GM21529 (cell line): ENCODE data around the gene LRP6.
A peak's percentile ranks its signal among the peaks of the same experiment; 100 is the strongest.

Experiments
- ATAC-seq: cut with Tn5 transposase; IDR thresholded peaks from one replicate; pipeline ENCODE4 v1.9.1; 2021; ENCODE audit not compliant: unreplicated experiment

The LRP6 gene

DNA sequence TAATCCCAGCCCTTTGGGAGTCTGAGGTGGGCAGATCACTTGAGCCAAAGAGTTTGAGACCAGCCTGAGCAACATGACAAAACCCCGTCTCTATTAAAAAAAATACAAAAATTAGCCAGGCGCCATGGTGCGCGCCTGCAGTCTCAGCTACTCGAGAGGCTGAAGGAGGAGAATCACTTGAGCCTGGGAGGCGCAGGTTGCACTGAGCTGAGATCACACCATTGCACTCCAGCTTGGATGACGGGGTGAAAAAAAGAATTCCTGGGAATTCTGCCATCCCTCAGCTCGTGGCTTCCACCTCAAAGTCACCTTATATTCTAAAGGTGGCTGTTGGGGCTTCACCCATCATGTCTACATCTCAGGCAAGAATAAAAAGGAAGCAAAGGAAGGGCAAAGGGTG, 183.2 kb downstream of the LRP6 start:
- ATAC-seq, result no peak

DNA sequence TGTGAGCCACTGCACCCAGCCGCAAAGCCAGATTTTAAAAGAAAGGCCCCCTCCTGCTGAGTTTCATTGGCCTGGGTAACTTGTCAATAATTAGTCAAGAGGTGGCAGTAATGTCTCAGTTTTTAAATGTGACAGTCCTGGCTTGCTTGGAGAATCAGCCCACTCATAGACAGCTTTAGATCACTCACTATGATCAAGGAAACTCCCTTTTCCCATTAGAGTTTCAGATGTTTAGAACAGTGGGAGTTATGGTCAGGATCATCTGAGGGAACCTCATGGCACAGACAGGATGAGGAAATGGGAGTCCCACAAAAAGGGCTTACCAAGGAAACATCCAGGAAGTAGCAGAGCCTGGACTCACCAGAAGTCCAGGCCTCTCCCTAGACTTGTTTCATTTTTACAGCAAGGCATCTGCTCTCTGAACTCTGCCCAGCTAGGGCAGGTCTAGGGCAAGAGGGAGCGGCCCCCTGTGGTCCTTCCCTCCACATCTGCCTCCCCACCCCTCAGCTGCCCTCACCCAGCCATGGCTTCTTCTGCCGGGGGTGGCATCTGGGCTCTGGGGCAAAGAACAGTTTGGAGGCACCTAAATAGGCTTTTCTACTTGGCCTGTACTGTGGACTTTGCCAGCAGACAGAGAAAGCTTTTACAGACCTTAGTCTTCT, 184.9 kb downstream of the LRP6 start:
- peak; percentile 67 for ATAC-seq

DNA sequence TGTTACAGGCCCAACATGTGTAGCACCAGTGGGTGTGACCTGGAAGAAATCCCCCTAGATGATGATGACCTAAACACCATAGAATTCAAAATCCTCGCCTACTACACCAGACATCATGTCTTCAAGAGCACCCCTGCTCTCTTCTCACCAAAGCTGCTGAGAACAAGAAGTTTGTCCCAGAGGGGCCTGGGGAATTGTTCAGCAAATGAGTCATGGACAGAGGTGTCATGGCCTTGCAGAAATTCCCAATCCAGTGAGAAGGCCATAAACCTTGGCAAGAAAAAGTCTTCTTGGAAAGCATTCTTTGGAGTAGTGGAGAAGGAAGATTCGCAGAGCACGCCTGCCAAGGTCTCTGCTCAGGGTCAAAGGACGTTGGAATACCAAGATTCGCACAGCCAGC, 187.6 kb downstream of the LRP6 start:
- ATAC-seq, result no peak

DNA sequence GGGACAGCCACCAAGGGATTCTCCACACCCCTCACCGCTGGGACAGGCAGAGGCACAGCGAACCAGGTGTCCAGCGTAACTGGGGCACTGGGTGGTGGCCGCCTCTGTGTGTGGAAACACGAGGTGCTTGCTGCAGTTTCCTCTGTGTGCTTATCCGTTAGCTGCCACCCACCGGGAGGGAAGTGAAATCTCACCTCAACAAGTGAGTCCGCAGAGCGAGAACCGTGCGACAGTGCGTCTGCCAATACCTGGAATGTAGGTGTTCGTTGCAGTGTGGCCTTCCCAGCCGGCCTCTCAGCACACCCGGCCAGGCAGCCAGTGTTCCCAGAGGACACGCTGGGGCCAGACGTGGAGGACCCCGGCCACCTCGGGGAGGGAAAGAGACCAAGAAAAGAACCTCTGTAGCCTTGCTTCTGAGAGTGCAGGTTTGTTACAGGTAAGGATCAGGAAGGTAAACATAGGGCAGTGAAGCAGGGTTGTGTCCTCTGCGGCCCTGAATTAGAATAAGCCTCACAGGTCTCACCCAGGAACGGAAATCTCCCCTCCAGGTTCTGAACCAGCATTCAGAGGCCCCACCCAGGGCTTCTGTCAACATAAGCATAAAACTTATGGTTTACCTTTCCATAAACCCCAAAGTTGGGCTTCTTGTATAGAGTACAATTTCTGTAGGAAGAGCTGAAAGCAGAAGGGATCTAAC, 194.6 kb downstream of the LRP6 start:
- ATAC-seq, result no peak

DNA sequence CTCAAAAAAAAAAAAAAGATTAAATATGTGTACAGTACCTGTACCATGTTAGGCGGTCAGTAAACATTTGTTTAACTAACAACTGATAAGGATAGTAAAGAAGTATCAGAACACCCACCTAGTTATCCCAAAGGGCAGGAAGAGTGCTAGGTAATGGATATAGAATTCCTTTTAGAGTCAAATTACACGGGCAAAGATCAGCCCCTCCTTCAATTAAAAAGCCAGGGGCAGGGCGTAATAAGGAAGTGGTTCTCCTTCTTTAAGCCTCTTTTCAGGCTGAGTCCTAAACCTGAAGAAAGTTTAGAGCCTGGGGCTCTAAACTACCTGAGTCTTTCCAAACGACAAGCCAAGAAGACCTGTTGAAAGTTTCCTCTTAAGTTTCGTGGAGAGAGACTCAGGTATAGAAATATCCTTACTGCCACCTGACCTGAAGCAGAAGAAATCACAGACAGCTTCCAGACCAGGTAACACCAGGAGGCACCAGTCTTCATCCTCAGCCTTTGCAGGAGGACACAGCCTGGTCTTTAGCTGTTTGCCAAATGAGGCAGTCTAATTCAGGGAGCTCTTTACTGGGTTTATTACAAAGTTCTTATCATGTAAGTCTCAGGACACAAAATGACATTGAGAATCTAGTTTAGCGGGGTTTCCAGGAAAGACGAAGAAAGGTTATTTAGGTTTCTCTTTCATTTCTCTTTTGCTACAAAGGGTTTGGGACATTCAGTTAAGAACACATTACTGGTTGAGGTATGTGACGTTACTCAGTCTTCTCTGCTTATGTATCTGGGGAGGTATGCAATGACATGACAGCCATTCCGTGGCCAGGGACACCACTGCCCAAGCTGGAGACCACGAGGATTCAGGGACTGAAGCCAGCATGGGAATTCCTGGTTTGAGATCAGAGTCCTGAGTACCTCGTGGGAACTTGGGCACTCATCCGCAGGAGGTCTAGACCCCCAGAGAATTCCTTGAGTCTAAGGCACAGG, 195.9 kb downstream of the LRP6 start, which contains the start of gene BCL2L14:
TSS of gene BCL2L14 (plus strand) at position 266 of the 983 bp plus-strand sequence. CDS start 8,367 bp downstream, outside the sequence.
- peak; percentile 66 for ATAC-seq

DNA sequence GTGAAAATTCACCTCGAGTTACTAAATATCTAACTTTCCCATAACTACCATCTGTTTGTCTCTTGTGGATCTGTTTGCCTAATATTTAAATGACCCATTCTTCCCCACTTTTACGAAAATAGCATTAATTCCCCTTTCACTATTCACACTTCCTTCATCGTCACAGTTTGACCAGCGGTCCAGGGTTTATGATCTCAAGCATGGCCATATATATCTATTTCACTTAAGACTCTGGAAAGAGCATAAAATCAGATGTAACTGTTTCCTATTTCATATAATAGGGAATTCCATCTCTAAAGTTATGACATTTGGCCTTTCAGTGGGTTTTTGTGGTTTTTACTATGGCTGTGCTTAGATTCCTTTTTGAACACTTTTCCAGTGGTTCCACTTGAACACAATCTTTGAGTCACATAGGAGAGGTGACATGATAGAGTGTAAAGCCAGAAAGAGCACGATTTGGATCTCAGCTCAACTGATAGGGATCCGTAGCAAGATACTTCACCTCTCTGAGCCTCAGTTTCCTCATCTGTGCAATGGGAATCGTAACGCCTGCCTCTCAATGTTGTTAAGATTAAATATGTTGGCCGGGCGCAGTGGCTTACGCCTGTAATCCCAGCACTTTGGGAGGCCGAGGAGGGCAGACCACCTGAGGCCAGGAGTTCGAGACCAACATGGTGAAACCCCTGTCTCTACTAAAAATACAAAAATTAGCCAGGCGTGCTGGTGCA, 196.9 kb downstream of the LRP6 start:
- ATAC-seq, result no peak

DNA sequence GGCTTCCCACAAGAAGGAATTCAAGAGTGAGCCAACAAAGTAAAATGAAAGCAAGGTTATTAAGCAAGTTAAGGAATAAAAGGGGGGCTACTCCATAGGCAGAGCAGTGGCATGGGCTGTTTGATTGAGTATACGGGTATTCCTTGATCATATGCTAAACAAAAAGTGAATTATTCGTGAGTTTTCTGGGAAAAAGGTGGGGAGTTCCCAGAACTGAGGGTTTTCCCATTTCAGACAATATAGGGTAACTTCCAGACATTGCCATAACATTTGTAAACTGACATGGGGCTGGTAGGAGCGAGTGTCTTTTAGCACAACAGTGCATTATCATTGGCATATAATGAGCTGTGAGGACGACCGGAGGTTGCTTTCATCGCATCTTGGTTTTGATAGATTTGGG, 198.1 kb downstream of the LRP6 start:
- no peak for ATAC-seq
